Amygdala (tissue), 56 donors: ENCODE data around the gene NFASC.

Experiments used
- DNase-seq, 56 donors: peaks; one replicate each; lab custom pipeline; 2025; lab: John Stamatoyannopoulos, UW

Gene NFASC

DNA sequence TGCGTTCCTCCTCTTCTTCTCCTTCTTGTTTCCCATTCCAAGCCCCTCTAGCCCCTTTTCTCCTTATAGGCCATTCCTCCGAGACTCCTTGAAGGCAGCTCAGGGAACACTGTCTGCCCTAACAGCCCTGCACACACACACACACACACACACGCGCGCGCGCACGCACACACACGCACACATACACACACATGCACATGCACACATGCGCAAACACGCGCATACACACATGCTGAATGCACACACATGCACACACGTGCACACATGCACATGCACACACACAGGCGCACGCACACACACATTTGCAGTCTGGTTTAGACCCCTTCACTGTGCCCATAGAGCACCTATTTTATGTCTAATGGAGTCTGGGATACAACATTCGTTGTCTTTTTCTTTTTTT lies 154.6 kb downstream of the NFASC start:
- no peak for DNase-seq

- DNase-seq, result no peak
Measured at GRCh38 chr1:205026181-205026580, 155.5 kb downstream of the NFASC start.

DNA sequence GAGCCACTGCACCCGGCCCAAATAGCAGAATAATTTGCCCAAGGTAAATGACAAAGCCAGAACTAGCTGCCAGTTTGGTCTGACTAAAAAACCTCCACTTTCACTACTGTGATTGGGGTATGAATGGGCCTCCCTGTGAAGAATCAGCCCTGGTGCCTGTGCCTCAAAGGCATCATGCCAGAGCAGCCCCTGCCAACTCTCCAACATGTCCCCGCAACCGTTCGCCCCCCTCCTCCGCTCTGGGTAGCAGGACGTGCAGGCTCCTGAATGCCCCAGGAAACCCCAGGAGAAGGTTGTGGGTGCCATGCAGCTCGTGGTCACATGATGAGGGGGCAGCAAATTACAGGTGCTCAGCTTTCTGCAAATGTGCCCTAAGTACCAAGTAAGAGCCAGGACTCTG lies 157.7 kb downstream of the NFASC start:
- DNase-seq, result no peak

DNA sequence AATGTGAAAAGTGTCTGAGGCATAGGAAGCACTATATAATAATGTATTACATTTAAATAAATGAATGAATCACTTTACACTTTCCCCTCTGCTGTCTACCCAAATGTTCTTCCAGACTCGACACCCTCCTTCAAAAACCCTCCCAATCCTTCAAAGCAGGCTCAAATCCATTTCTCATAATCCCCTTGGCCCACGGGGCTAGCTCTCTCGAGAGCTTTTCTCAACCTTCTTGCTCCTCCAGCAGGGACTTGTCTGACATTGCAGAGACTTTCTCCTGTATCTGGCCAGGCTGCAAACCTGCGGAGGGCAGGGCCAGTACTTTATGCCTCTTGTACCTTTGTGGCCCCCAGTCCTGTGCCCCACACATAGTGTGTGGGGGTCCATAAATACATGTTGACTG lies 158.3 kb downstream of the NFASC start:
- no peak for DNase-seq

DNA sequence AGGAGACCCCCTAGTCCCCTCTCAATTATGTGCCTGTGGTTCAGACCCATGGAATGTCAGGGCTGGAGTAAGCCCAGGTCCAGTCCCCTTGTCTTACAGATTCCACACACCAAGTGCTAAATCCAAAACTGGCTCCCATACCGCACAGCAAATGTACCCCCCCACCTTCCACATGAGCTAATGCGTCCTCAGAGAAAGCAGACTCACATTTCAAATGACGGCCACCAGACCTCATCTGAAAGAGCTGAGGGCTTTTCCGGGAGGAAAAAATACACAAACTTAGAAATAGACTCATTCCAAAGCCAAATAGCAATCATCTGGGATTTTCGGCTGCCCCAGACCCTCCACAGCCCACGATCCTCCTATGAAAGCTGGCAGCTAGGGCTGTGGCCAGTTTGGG lies 159.6 kb downstream of the NFASC start:
- no peak for DNase-seq

DNA sequence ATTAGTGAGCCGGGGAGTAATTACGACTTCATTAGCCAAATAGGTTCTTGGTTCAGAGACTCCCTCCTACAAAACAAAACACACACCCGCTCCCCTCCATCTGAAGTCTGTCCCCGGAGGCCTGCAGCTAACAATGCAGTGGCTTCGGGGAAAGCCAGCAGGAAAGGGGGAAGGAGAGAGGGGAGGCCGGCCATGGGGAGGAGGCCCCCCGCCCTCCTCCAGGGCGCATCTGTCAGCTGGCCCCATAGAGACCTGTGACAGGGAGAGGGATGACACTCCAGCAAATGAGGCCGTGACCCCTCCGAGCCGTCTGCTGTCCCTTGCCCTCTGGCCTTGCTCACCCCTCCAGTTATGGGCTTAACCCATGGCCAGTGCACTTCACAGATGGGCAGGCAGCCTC lies 160.2 kb downstream of the NFASC start:
- DNase-seq, result no peak

GRCh38 chr1:205032508-205032907 lies 161.8 kb downstream of the NFASC start:
- DNase-seq, result peak in 7 of 56 donors; percentile 23 to 33 (median 30)

DNA sequence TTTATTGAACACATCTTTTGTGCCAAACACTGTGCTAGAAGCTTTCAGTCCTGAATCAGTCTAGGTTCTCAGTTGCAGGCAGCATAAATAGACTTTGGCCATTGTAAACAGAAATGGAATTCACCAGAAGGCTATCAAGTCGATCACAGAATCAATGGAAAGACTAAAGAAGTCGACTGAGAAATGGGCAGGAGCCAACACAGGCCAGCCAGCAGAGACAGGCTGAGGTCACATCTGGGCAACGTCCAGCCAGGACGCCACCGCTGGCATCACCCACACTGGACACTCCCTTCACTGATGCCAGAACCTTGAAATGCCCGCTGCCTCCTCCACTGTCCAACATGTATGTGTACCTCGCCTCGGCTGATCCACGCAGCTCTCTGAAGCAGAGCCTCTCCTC lies 166.9 kb downstream of the NFASC start:
- DNase-seq, result peak in 16 of 56 donors; percentile 15 to 65 (median 36)

DNA sequence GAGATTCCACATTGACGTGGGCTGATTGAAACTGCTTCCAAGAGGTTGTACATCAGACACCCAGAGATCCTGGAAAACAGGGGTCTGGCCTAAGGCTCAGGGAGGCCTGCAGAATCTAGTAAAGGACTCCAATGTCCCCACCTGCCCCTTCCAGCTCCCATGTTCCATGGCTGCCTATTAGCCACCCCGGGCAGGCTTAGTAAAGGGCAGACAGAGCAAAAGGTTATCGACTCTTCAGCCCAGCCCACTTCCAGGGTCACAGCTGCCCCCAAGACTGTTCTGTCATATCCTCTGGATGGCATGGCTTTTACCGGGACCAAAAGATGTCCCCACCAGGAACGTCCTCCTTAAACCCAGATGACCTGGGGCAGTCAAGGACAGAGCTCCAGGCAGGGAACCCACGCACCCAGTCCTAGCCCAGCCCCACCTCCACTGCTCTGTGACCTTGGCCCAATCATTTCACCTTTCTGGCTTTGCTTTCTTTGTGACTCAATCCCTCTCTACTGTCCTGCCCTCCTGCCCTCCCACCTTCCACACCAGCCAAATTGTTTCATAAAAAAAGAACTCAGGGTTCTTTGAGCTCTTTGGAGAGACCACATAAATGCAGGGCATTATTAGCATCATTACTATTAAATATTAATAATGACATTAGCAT lies 167.6 kb downstream of the NFASC start:
- DNase-seq, result no peak

DNA sequence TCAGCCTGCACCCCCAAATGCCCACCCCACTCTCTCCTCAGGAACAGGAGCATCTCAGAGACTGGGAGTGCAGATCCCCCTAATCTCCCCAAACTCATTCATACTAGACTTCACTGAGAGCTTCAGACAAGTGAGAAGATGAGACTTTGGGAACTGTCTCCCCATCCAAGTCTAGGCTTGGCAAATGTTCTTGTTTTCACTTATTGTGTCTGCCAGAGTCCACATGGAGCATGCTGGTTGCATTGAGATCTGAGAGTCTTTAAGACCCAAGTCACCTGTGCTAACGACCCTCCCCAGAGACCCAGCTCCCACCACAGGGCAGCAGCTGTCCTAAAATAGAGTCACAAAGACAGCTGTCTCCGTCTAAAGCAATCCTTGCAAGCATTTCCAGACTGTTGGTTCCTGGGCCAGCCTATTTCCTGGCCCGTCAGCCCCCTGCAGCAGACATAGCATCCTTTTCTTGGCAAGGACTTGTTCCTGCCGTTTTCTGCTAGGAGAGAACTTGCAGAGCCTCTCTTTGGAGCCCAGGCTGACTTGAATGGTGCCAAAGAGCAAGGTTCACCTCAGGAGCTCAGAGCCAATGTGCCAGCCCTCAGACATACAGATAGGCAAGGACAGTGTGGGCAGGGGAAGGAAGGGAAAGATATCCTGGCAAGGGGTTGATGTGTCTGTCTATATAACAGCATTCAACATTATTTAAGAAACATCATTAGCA lies 170.5 kb downstream of the NFASC start:
- no peak for DNase-seq

DNA sequence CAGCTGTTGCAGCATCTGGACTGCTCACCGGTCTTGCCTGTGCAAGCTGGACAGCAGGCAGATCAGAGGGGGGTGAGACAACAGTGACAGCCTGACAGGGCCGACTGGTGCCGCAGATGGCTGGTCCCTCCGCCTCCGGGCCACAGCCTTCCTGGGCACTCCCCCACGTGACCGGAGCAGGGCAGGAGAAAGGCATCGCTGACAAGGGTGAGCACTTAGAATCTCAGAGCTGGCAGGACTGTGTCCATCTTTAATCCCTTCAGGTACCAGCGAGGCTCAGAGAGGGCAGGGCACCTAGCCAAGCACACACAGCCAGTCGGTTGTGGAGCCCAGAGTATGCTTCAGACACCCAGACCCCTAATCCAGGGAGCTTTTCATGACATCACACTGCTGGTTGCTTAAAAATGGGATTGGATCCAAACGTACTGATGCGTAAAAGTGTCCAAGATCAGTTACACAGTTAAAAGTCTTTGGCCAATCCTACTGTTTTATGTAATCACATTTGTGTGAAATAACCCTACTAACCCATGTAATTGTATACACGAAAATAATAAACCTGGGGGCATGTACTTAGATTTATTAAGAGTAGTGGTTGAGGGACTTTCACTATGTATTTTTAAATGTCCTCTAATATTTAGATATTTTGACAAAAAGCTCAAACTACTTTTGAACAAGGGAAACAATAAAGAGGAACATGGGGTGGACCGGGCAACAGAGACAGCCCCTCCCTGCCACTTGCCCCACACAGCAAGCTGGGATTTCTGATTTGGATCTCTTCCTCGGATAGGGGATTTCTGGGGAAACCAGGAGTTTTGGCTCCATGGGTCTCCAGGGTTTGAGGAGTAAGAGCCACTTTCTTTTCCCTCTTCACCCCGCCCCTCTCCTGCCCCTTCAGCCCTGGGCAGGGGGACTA lies 171.6 kb downstream of the NFASC start:
- peak in 34 of 56 donors; percentile 22 to 81 (median 57) for DNase-seq

GRCh38 chr1:205042911-205043806 lies 172.5 kb downstream of the NFASC start, which contains the start of gene CNTN2:
Gene CNTN2 (plus strand): TSS chr1:205043212. CDS start chr1:205053186, 9,974 bp downstream.
- DNase-seq, result peak in 54 of 56 donors; percentile 39 to 93 (median 81)

DNA sequence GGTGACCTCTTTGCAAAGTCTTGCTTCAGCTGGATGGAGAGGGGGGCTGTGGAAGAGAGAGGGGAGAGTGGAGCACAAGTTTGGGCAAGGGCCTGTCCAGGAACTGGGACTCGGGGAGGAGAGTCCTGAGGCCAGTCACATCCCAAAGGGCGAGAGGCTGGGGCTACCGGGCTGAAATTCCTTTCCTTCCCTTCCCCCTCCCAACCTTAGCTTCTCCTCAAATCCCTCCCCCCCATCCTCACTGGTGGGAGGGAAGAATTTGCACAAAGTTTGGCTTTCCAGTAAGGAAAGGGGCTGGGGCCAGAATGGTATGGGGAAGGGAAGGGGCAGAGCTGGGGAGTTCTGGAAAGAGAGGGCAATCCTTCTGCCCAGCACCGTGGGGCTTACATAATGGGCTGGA lies 173.2 kb downstream of the NFASC start:
- DNase-seq, result no peak

DNA sequence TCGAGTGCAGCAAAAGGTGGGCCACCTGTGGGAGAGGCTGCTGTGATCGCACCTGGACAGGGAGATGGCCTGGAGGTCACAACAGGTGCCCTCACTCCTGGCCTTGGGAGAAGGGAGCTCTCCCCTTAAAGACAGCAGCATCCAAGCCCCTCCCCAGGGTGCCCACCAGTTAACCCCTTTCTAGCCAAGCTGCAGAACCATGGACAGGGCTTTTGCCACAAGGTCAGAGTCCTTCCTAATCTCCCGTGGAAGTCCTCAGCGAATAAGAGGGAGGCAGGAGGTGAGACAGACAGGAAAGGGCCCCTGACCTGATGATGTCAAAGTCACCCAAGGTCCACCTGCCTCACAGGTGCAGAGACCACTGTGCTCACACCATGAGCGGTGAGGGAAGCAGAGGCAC lies 174.1 kb downstream of the NFASC start:
- DNase-seq, result no peak

DNA sequence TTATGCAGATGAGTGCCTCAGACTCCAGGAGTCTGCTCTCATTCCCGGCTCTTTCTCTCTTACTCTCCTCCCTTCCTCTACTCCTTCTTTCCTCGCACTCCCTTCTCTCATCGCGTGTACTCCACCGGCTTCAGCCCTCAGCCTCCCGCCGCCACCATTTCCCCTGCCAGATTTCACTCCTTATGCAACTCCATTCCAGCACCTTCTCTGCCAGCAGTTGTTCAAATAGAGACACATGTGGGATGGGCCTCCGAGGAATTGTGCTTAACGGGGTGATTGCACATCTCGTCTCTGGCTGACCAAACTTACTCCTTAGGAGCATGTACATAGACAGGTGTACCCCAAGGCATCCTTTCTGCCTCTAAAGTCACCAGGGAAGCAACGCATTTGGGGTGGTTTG lies 174.5 kb downstream of the NFASC start:
- DNase-seq, result no peak

DNA sequence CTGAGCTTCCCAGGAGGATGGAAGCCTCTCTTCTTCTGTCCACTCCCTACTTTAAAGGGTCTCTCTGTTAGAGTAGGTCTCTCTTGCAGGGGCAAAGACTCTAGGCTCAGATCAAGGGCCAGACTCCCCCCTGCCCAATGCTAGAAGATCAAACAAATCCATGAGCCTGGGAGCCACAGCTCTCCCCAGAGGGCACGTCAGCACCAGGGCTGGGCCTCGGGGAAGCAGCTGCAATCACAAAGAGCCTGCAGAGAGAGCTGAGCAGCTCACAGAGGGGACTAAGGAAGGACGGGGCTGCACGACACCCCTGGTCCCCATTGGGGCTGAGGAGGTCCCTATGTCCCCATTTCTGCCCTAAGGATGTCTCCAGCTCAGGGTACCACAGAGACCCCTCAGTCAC lies 176.2 kb downstream of the NFASC start:
- DNase-seq, result peak in 48 of 56 donors; percentile 20 to 84 (median 58)

GRCh38 chr1:205047764-205048231 lies 177.1 kb downstream of the NFASC start:
- peak in 16 of 56 donors; percentile 38 to 81 (median 61) for DNase-seq

- DNase-seq, result peak in 54 of 56 donors; percentile 36 to 96 (median 86)
Measured at GRCh38 chr1:205048382-205048781, 177.7 kb downstream of the NFASC start.

DNA sequence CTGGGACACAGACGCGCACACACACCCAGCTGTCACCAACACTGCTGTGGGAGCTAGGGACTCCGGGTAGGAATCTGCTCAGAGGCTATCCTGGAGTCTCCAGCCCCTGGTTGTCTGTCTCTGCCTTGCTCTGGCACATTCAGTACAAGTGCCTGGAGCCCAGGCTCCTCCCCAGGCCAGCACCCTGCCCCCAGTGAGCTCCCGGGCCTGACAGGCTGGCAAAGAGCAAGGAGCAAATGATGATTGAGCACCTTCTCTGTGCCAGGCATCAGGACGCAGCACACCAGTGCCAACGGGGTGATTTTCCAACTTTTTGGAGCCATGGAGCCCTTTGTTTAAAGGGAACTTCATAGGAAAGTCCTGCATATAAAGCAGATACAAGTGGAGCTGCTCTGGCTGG lies 178.8 kb downstream of the NFASC start:
- DNase-seq, result peak in 33 of 56 donors; percentile 16 to 78 (median 44)

GRCh38 chr1:205052690-205053089 lies 182.0 kb downstream of the NFASC start:
- no peak for DNase-seq
